AG04450 (cell line): ENCODE measurements around the gene STPG3. TPM values are rescaled to one million over a fixed set of nuclear protein-coding genes. Genes with fewer than 3 reads are reported as not detected.
A peak's percentile ranks its signal among the peaks of the same experiment; 100 is the strongest.

Source experiments
- CTCF ChIA-PET: fragments of 300-600, 350-600 bp; formaldehyde crosslinking; extraction: SDS; loops from one replicate; lab custom pipeline; 2022; ENCODE audit warnings: antibody characterized with exemption, inconsistent platforms; lab: Charles Lee
- POLR2A ChIA-PET: fragments of 350-600 bp; formaldehyde crosslinking; extraction: SDS; loops from one replicate; lab custom pipeline; 2021; ENCODE audit warnings: antibody characterized with exemption, inconsistent platforms; lab: Yijun Ruan, JAX
- DNase-seq: peaks from one replicate; pipeline ENCODE4 v3.0.0-alpha.2; 2011; ENCODE audit warnings: low read depth, low spot score
- H3K27ac ChIP-seq: one replicate; pipeline ENCODE4 v1.5.1; 2012; ENCODE audit warnings: low read depth, low read length, control low read depth
- H3K27me3 ChIP-seq: one replicate; pipeline ENCODE4 v1.6.0; 2012; ENCODE audit warnings: low read length; ENCODE audit not compliant: control insufficient read depth, insufficient read depth
- H3K4me3 ChIP-seq: 2 replicates; pipeline ENCODE4 v1.5.1; 2011; ENCODE audit warnings: mild to moderate bottlenecking, low read depth, low read length, control low read depth
- H3K9me3 ChIP-seq: 2 replicates; pipeline ENCODE4 v1.5.1; 2012; ENCODE audit warnings: low read length; ENCODE audit not compliant: control insufficient read depth, insufficient read depth
- CTCF ChIP-seq: IDR thresholded peaks from 2 replicates; pipeline ENCODE4 v1.5.1; 2011; ENCODE audit warnings: low read depth, low read length, control low read depth, inconsistent platforms
- polyA plus RNA-seq: library from polyadenylated mRNA; depleted of rRNA; stranded (reverse); fragments of >200 nt; gene quantifications from 2 replicates; pipeline ENCODE4 v1.2.3, GENCODE V29; 2011

STPG3 gene
- polyA plus RNA-seq, 1 experiment, result not detected

- no peak for TF ChIP-seq CTCF
- Histone ChIP-seq H3K27me3 (peaks cover 36% of the 10 kb centered on the region), H3K9me3 (peaks cover 2% of the 10 kb centered on the region; the same call in 1 of the 2 replicates), H3K4me3 (no peak overlapping the region), H3K27ac (no peak overlapping the region)
- CTCF ChIA-PET, result interaction anchor here (0.7 kb wide), 1 partner anchor 110 kb away, joined by 3 read pairs; no protein-coding TSS in a partner anchor
- DNase-seq, result no peak
- POLR2A ChIA-PET, result no interaction called here
These were observed 48.9 kb downstream of the STPG3 start for GRCh38 chr9:137299938-137300337.

GRCh38 chr9:137300567-137301080, 49.5 kb downstream of the STPG3 start:
- DNase-seq, result no peak
- CTCF ChIA-PET, result no interaction called here
- peak overlapping the region; percentile 40 for H3K4me3 ChIP-seq
- TF ChIP-seq CTCF, result no peak
- no peaks in the 10 kb centered on the region; the same call in 1 of the 2 replicates for H3K9me3 ChIP-seq
- H3K27me3 ChIP-seq, result peaks cover 36% of the 10 kb centered on the region
- POLR2A ChIA-PET, result no interaction called here
- no peak overlapping the region for H3K27ac ChIP-seq

DNA sequence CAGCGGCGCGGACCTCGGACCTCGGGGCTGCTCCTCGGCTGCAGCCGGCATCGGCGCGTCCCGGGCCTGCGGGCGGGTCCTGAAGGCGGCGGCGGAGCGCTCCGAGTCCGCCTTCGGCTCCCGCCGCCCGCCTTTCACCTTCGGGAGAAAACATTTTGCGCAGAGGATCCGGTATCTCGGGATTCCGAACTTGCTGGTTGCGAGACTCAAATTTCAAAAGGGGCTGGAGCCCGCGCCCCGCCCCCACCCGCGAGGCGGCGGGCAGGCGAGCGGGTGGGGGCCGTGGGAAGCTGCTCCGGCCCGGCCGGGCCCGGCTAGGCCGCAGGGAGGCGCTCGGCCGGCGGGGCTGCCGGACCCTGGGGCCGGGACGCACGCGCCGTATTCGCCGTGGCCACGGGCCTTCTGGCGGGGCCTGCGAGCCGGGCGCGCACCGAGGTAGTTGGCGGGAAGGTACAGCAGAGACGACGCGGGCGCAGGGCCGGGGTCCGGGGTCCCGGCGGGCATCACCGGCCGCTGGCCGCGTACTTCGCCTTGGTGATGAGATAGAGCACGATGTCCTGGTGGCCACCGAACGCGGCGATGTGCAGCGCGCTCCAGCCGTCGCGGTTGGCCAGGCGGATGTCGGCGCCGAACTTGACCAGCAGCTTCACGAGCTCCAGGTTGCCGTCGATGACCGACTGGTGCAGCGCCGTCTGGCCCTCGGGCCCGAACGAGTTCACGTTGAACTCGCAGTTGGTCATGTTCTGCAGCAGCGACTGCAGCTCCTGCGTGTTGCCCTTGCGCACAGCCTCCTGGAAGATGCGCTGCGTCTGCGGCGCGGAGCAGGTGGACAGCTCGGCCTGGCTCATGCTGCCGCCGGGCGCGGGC, 50.2 kb downstream of the STPG3 start:
- peaks cover 32% of the 10 kb centered on the region for H3K27me3 ChIP-seq
- H3K9me3 ChIP-seq, result no peaks in the 10 kb centered on the region; the same call in 1 of the 2 replicates
- DNase-seq, result no peak
- no peak overlapping the region for H3K27ac ChIP-seq
- peak overlapping the region; percentile 46 for H3K4me3 ChIP-seq
- POLR2A ChIA-PET, result interaction anchor here (0.6 to 2.3 kb wide), 4 partner anchors 8 to 95 kb away, joined by 3 to 11 read pairs (median 5); partner anchors contain the start of gene TUBB4B
- TF ChIP-seq CTCF, result no peak
- CTCF ChIA-PET, result interaction anchor here (1.0 to 1.1 kb wide), 2 partner anchors 35 to 109 kb away, joined by 3 to 5 read pairs; no protein-coding TSS in a partner anchor

GRCh38 chr9:137302118-137302448, 51.0 kb downstream of the STPG3 start, which contains the start of gene NRARP:
Gene NRARP, minus strand, starts transcription at chr9:137302271. Its CDS starts 343 bp downstream, at chr9:137301928.
- peaks cover 27% of the 10 kb centered on the region for H3K27me3 ChIP-seq
- ChIA-PET CTCF (interaction anchor here (0.6 to 1.1 kb wide), 8 partner anchors 11 to 135 kb away, joined by 3 to 11 read pairs (median 3); no protein-coding TSS in a partner anchor), POLR2A (interaction anchor here (0.6 to 2.3 kb wide), 3 partner anchors 9 to 94 kb away, joined by 3 to 11 read pairs (median 6); partner anchors contain the start of gene TUBB4B)
- no peak for DNase-seq
- TF ChIP-seq CTCF, result no peak
- H3K4me3 ChIP-seq, result peak within 1 kb of the TSS; percentile 47
- H3K9me3 ChIP-seq, result no peaks in the 10 kb centered on the region; the same call in 1 of the 2 replicates
- H3K27ac ChIP-seq, result no peak within 1 kb of the TSS
